SK-N-SH treated with all-trans-retinoic acid at 6 μM for 48 hours (cell line): ENCODE measurements around the gene PRRC2B.

Experiments
- ATAC-seq: fragments of 200-7000 bp; cut with Tn5 transposase; 3 replicates; pipeline ENCODE4 v1.9.1; 2020; ENCODE audit warnings: mild to moderate bottlenecking, moderate library complexity
- ARNTL ChIP-seq: fragments of 450-650 bp; formaldehyde crosslinking; IDR thresholded peaks from 2 replicates; pipeline ENCODE4 v1.5.0; 2020; ENCODE audit warnings: low read depth, mild to moderate bottlenecking, moderate library complexity, borderline replicate concordance
- BACH2 ChIP-seq: fragments of 250-450 bp; sonication (Bioruptor Pico); IDR thresholded peaks from 2 replicates; pipeline ENCODE4 v1.9.0; 2021; ENCODE audit warnings: mild to moderate bottlenecking, borderline replicate concordance
- CSDC2 ChIP-seq: fragments of 250-450 bp; sonication (Bioruptor Pico); IDR thresholded peaks from 2 replicates; pipeline ENCODE4 v1.5.0; 2020; ENCODE audit warnings: mild to moderate bottlenecking, moderate library complexity
- ESRRG ChIP-seq: fragments of 250-450 bp; sonication (Bioruptor Pico); IDR thresholded peaks from 2 replicates; pipeline ENCODE4 v1.6.1; 2021; ENCODE audit warnings: mild to moderate bottlenecking
- GLIS3 ChIP-seq: fragments of 250-450 bp; sonication (Bioruptor Pico); IDR thresholded peaks from 2 replicates; pipeline ENCODE4 v1.5.0; 2020; ENCODE audit warnings: mild to moderate bottlenecking, moderate library complexity
- ISL1 ChIP-seq: fragments of 250-450 bp; sonication (Bioruptor Pico); IDR thresholded peaks from 2 replicates; pipeline ENCODE4 v2.1.2; 2022; ENCODE audit warnings: mild to moderate bottlenecking, moderate library complexity
- OSR1 ChIP-seq: fragments of 250-450 bp; sonication (Bioruptor Pico); IDR thresholded peaks from 2 replicates; pipeline ENCODE4 v1.8.0; 2022; ENCODE audit warnings: moderate library complexity, mild to moderate bottlenecking, inconsistent platforms
- PPARA ChIP-seq: fragments of 250-450 bp; sonication (Bioruptor Pico); IDR thresholded peaks from 2 replicates; pipeline ENCODE4 v1.5.0; 2020; ENCODE audit warnings: mild to moderate bottlenecking, borderline replicate concordance
- RARB ChIP-seq: fragments of 250-450 bp; sonication (Bioruptor Pico); IDR thresholded peaks from 2 replicates; pipeline ENCODE4 v1.8.0; 2021; ENCODE audit warnings: mild to moderate bottlenecking, moderate library complexity
- SNAI2 ChIP-seq: fragments of 250-450 bp; sonication (Bioruptor Pico); IDR thresholded peaks from 2 replicates; pipeline ENCODE4 v1.5.0; 2020; ENCODE audit warnings: mild to moderate bottlenecking, moderate library complexity
- TCF4 ChIP-seq: fragments of 250-450 bp; sonication (Bioruptor Pico); IDR thresholded peaks from 2 replicates; pipeline ENCODE4 v1.8.0; 2021; ENCODE audit warnings: mild to moderate bottlenecking, moderate library complexity, borderline replicate concordance
- TOX ChIP-seq: fragments of 250-450 bp; sonication (Bioruptor Pico); IDR thresholded peaks from 2 replicates; pipeline ENCODE4 v1.8.0; 2021; ENCODE audit warnings: mild to moderate bottlenecking, moderate library complexity, borderline replicate concordance
- ZC3H10 ChIP-seq: fragments of 250-450 bp; sonication (Bioruptor Pico); IDR thresholded peaks from 2 replicates; pipeline ENCODE4 v1.5.1; 2021; ENCODE audit warnings: mild to moderate bottlenecking, moderate library complexity
- ZFP3 ChIP-seq: fragments of 250-450 bp; sonication (Bioruptor Pico); IDR thresholded peaks from 2 replicates; pipeline ENCODE4 v1.5.0; 2020; ENCODE audit warnings: mild to moderate bottlenecking, moderate library complexity
- ZFP30 ChIP-seq: fragments of 450-650 bp; formaldehyde crosslinking; IDR thresholded peaks from 2 replicates; pipeline ENCODE4 v1.5.0; 2022; ENCODE audit warnings: mild to moderate bottlenecking, moderate library complexity
- ZNF565 ChIP-seq: fragments of 450-650 bp; formaldehyde crosslinking; conservative IDR thresholded peaks from 2 replicates; pipeline ENCODE4 v1.5.0; 2020; ENCODE audit warnings: low read depth, mild to moderate bottlenecking, moderate library complexity
- ZNF70 ChIP-seq: fragments of 450-650 bp; formaldehyde crosslinking; IDR thresholded peaks from 2 replicates; pipeline ENCODE4 v1.5.0; 2020; ENCODE audit warnings: mild to moderate bottlenecking, moderate library complexity
- TF ChIP-seq, protein P1 (sequence below): fragments of 250-450 bp; sonication (Bioruptor Pico); IDR thresholded peaks from 2 replicates; pipeline ENCODE4 v1.8.0; 2020; ENCODE audit warnings: mild to moderate bottlenecking, moderate library complexity, borderline replicate concordance
- TF ChIP-seq, protein P2 (sequence below): fragments of 250-450 bp; sonication (Bioruptor Pico); IDR thresholded peaks from 2 replicates; pipeline ENCODE4 v1.5.1; 2021; ENCODE audit warnings: mild to moderate bottlenecking, moderate library complexity
- TF ChIP-seq, protein P3 (sequence below): fragments of 250-450 bp; sonication (Bioruptor Pico); IDR thresholded peaks from 2 replicates; pipeline ENCODE4 v1.5.1; 2020; ENCODE audit warnings: low read depth, mild to moderate bottlenecking, moderate library complexity
- TF ChIP-seq, protein P4 (sequence below): fragments of 250-450 bp; sonication (Bioruptor Pico); IDR thresholded peaks from 2 replicates; pipeline ENCODE4 v1.5.0; 2020; ENCODE audit warnings: mild to moderate bottlenecking, moderate library complexity
- TF ChIP-seq, protein P5 (sequence below): fragments of 250-450 bp; sonication (Bioruptor Pico); IDR thresholded peaks from 2 replicates; pipeline ENCODE4 v1.8.0; 2021; ENCODE audit warnings: low read depth, mild to moderate bottlenecking, moderate library complexity, borderline replicate concordance

The PRRC2B gene

DNA sequence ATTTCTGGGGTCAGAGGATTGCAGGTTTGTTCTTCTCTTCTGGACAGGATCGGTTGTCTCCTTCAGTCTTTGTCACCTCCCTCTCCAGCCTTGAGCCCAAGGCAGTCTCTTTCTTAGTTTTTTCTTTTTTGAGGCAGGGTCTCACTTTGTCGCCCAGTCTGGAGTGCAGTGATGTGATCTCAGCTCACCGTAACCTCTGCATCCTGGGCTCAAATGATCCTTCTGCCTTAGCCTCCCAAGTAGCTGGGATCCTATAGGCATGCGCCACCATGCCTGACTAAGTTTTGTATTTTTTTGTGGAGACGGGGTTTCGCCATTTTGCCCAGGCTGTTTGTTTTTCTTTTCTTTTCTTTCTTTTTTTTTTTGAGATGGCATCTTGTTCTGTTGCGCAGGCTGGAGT, 6.1 kb downstream of the PRRC2B start:
- no peak for ATAC-seq
- TF ChIP-seq, protein P1, sequence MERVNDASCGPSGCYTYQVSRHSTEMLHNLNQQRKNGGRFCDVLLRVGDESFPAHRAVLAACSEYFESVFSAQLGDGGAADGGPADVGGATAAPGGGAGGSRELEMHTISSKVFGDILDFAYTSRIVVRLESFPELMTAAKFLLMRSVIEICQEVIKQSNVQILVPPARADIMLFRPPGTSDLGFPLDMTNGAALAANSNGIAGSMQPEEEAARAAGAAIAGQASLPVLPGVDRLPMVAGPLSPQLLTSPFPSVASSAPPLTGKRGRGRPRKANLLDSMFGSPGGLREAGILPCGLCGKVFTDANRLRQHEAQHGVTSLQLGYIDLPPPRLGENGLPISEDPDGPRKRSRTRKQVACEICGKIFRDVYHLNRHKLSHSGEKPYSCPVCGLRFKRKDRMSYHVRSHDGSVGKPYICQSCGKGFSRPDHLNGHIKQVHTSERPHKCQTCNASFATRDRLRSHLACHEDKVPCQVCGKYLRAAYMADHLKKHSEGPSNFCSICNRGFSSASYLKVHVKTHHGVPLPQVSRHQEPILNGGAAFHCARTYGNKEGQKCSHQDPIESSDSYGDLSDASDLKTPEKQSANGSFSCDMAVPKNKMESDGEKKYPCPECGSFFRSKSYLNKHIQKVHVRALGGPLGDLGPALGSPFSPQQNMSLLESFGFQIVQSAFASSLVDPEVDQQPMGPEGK (CRISPR knock-in tag): no peak
- TF ChIP-seq ESRRG (CRISPR knock-in tag) (no peak), ARNTL (no peak)

DNA sequence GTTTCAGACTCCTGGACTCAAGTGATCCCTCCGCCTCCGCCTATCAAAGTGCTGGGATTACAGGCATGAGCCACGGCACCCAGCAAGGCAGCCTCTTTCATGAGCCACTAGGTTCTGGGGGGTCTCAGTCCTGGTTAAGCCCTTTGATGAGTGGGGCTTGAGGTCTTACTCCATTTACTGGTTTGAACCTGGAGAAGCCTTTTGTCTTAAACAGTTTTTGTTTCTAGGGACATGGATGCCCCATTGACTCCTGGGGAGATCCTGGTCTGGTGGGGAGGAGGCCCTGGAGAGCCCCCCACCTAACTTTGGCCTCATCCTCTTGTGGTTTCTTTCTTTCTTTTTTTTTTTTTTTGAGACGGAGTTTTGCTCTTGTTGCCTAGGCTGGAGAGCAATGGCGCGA, 6.7 kb downstream of the PRRC2B start:
- ATAC-seq: no peak
- TF ChIP-seq ZNF70 (CRISPR knock-in tag) (no peak), RARB (CRISPR knock-in tag) (no peak), ARNTL (no peak), SNAI2 (CRISPR knock-in tag) (no peak), TCF4 (CRISPR knock-in tag) (no peak), PPARA (CRISPR knock-in tag) (no peak), ZC3H10 (no peak), BACH2 (CRISPR knock-in tag) (no peak), ESRRG (CRISPR knock-in tag) (no peak), ZFP30 (CRISPR knock-in tag) (no peak)

DNA sequence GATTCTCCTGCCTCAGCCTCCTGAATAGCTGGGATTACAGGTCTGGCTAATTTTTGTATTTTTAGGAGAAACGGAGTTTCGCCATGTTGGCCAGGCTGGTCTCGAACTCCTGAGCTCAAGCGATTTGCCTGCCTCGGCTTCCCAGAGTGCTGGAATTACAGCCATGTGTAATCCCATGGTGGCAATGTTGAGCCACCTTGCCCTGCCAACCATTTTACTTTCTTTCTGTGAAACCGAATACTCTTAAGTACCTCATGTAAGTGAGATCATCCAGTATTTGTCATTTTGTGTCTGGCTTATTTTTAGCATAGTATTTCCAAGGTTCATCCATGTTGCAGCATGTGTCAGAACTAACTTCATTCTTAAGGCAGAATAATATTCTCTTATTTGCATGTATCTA, 8.2 kb downstream of the PRRC2B start:
- no peak for TF ChIP-seq TCF4 (CRISPR knock-in tag)
- no peak for TF ChIP-seq ZFP3 (CRISPR knock-in tag)
- TF ChIP-seq, protein P2, sequence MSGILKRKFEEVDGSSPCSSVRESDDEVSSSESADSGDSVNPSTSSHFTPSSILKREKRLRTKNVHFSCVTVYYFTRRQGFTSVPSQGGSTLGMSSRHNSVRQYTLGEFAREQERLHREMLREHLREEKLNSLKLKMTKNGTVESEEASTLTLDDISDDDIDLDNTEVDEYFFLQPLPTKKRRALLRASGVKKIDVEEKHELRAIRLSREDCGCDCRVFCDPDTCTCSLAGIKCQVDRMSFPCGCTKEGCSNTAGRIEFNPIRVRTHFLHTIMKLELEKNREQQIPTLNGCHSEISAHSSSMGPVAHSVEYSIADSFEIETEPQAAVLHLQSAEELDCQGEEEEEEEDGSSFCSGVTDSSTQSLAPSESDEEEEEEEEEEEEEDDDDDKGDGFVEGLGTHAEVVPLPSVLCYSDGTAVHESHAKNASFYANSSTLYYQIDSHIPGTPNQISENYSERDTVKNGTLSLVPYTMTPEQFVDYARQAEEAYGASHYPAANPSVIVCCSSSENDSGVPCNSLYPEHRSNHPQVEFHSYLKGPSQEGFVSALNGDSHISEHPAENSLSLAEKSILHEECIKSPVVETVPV: no peak
- TF ChIP-seq GLIS3 (CRISPR knock-in tag): no peak
- no peak for TF ChIP-seq ARNTL
- TF ChIP-seq TOX: no peak
- TF ChIP-seq, protein P3, sequence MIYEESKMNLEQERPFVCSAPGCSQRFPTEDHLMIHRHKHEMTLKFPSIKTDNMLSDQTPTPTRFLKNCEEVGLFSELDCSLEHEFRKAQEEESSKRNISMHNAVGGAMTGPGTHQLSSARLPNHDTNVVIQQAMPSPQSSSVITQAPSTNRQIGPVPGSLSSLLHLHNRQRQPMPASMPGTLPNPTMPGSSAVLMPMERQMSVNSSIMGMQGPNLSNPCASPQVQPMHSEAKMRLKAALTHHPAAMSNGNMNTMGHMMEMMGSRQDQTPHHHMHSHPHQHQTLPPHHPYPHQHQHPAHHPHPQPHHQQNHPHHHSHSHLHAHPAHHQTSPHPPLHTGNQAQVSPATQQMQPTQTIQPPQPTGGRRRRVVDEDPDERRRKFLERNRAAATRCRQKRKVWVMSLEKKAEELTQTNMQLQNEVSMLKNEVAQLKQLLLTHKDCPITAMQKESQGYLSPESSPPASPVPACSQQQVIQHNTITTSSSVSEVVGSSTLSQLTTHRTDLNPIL: no peak
- no peak for TF ChIP-seq RARB (CRISPR knock-in tag)
- TF ChIP-seq ZFP30 (CRISPR knock-in tag): no peak
- TF ChIP-seq PPARA (CRISPR knock-in tag): no peak
- peak; percentile 51 for ATAC-seq

DNA sequence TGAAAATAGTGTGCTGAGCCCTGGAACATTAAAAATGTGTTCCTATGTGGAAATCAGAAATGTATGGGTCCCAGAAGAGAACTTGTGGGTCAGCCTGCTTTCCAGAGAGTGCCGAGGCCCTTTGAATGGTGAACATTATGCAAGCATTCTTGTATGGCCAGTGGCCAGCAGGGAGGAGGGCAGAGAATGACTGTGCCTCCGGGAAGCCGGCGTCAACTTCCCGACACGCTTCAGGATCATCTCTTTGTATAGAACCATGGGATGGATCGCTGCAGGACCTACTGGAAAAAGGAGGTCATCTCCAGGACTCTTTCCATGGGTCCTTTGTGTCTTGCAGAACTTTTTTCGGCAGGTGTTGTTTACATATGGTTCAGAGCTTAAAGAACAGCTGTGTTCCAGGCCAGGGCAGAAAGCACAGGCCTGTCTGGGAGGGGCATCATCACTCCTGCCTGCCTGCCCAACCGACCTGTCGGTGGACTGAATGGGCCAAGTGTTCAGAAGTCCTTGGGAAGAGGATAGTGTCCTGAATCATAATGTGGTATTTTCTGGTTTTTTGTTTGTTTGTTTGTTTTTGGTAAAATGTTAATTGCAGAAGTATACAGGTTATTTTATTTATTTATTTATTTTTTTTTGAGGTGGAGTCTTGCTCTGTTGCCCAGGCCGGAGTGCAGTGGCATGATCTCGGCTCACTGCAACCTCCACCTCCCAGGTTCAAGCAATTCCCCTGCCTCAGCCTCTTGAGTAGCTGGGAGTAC, 9.0 kb downstream of the PRRC2B start:
- TF ChIP-seq, protein P2: no peak
- no peak for TF ChIP-seq BACH2 (CRISPR knock-in tag)
- TF ChIP-seq ARNTL: no peak
- no peak for TF ChIP-seq ISL1 (CRISPR knock-in tag)
- TF ChIP-seq GLIS3 (CRISPR knock-in tag): no peak
- no peak for TF ChIP-seq PPARA (CRISPR knock-in tag)
- no peak for TF ChIP-seq ZNF70 (CRISPR knock-in tag)
- TF ChIP-seq, protein P4, sequence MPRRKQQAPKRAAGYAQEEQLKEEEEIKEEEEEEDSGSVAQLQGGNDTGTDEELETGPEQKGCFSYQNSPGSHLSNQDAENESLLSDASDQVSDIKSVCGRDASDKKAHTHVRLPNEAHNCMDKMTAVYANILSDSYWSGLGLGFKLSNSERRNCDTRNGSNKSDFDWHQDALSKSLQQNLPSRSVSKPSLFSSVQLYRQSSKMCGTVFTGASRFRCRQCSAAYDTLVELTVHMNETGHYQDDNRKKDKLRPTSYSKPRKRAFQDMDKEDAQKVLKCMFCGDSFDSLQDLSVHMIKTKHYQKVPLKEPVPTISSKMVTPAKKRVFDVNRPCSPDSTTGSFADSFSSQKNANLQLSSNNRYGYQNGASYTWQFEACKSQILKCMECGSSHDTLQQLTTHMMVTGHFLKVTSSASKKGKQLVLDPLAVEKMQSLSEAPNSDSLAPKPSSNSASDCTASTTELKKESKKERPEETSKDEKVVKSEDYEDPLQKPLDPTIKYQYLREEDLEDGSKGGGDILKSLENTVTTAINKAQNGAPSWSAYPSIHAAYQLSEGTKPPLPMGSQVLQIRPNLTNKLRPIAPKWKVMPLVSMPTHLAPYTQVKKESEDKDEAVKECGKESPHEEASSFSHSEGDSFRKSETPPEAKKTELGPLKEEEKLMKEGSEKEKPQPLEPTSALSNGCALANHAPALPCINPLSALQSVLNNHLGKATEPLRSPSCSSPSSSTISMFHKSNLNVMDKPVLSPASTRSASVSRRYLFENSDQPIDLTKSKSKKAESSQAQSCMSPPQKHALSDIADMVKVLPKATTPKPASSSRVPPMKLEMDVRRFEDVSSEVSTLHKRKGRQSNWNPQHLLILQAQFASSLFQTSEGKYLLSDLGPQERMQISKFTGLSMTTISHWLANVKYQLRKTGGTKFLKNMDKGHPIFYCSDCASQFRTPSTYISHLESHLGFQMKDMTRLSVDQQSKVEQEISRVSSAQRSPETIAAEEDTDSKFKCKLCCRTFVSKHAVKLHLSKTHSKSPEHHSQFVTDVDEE (CRISPR knock-in tag): no peak
- no peak for TF ChIP-seq ZNF565 (CRISPR knock-in tag)
- TF ChIP-seq, protein P3: no peak
- TF ChIP-seq ZFP3 (CRISPR knock-in tag): no peak
- TF ChIP-seq, protein P5, sequence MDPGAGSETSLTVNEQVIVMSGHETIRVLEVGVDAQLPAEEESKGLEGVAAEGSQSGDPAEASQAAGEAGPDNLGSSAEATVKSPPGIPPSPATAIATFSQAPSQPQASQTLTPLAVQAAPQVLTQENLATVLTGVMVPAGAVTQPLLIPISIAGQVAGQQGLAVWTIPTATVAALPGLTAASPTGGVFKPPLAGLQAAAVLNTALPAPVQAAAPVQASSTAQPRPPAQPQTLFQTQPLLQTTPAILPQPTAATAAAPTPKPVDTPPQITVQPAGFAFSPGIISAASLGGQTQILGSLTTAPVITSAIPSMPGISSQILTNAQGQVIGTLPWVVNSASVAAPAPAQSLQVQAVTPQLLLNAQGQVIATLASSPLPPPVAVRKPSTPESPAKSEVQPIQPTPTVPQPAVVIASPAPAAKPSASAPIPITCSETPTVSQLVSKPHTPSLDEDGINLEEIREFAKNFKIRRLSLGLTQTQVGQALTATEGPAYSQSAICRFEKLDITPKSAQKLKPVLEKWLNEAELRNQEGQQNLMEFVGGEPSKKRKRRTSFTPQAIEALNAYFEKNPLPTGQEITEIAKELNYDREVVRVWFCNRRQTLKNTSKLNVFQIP (CRISPR knock-in tag): no peak
- no peak for TF ChIP-seq TOX
- TF ChIP-seq OSR1: no peak
- TF ChIP-seq TCF4 (CRISPR knock-in tag): no peak
- TF ChIP-seq CSDC2: no peak
- peak; percentile 52 for ATAC-seq
